Measurements from ENCODE around the gene SLC46A2. TPM values are rescaled to one million over a fixed set of nuclear protein-coding genes. Genes with fewer than 3 reads are reported as not detected.

The SLC46A2 gene
- total and polyA plus RNA-seq, 2 donors (not counting 1 experiment from before 2014, with no cell fraction given), result 0.18 TPM; not detected in 1

DNA sequence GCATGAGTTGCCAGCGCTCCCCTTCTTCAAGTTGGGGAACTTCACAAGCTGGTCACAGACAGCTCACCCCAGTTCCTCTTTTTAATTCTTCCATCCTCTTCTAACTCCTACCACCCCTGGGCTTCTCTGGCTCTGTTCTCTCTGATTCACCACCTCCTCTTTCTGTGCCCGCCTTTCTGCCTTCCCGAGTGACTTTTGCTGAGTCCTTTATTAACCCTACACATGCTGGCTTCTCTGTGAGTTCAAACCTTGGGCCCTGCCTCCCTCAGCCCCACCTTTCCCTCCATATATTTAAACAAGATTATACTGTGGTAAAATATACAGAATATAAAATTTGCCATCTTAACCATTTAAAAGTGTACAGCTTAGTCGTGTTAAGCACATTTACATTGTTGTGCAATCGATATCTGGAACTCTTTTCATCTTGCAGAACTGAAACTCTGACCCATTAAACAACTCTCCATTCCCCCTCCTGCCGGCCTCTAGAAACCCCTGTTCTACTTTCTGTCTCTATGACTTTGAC lies 32.0 kb downstream of the SLC46A2 start:
- intact Hi-C loops (cut with micrococcal nuclease), result no loop called here
- ATAC-seq (ENCODE audit: low read depth), result peak; percentile 82
- peak overlapping the region; percentile 70 for H3K27ac Mint-ChIP-seq
- H3K9ac ChIP-seq (ENCODE audit: low read length), result no peak overlapping the region
- H2AFZ ChIP-seq (ENCODE audit: insufficient read depth, low read depth, low read length, poor library complexity, severe bottlenecking), result no peak overlapping the region
- H3K27me3 ChIP-seq (replicated peaks in 1 of 4; ENCODE audit: control extremely low read depth in 1 of 4, control insufficient read depth in 3 of 4, insufficient read depth in 4 of 4, low read length in 3 of 4), result no peaks in the 10 kb centered on the region
- peaks cover 45 to 47% of the 10 kb centered on the region in 2 donors for H3K4me1 ChIP-seq (ENCODE audit: control insufficient read depth in 2 of 2, insufficient read depth in 2 of 2, low read length in 2 of 2)
- 0% methylated on average over 2 of the region's 6 CpGs for WGBS (ENCODE audit: insufficient coverage)
- peak overlapping the region; percentile 46 for H3K4me2 ChIP-seq (replicated peaks; ENCODE audit: low read depth, low read length, poor library complexity, severe bottlenecking)
- H3K79me2 ChIP-seq (ENCODE audit: control insufficient read depth, insufficient read depth, low read length), result no peaks in the 10 kb centered on the region
- H3K4me1 Mint-ChIP-seq, result peaks cover 56% of the 10 kb centered on the region
- TF ChIP-seq EZH2 (IDR thresholded peaks at IDR 0.05; ENCODE audit: borderline replicate concordance, insufficient read depth, low read depth, low read length, poor library complexity, severe bottlenecking) (no peak), CTCF (IDR thresholded peaks at IDR 0.05) (peak; percentile 18)
- ChIA-PET CTCF (interaction anchor here (0.7 to 2.6 kb wide), 3 partner anchors 13 to 44 kb away, joined by 3 to 19 read pairs (median 9); no protein-coding TSS in a partner anchor), POLR2A (no interaction called here)
- DNase-seq, result peak; percentile 64
- no peaks in the 10 kb centered on the region for H3K27me3 Mint-ChIP-seq
- H3K27ac ChIP-seq (ENCODE audit: low read length in 2 of 2), result peak overlapping the region; percentile 15 to 22
- H3K36me3 ChIP-seq (replicated peaks in 1 of 2; ENCODE audit: control extremely low read depth in 1 of 2, control insufficient read depth in 1 of 2, extremely low read depth in 1 of 2, insufficient read depth in 2 of 2, low read length in 1 of 2), result peaks cover 0 to 2% of the 10 kb centered on the region in 2 experiments
- peak overlapping the region; percentile 65 for H3K4me3 Mint-ChIP-seq
- no peak overlapping the region for H3K4me3 ChIP-seq (ENCODE audit: control extremely low read depth in 1 of 5, extremely low read depth in 1 of 5, insufficient read depth in 1 of 5, low read depth in 2 of 5, low read length in 4 of 5)
- H3K9me3 ChIP-seq (ENCODE audit: control extremely low read depth in 1 of 3, control insufficient read depth in 2 of 3, insufficient read depth in 1 of 3, low read length in 2 of 3), result no peaks in the 10 kb centered on the region
- H3K9me3 Mint-ChIP-seq (ENCODE audit: insufficient read depth), result no peaks in the 10 kb centered on the region
- no peaks in the 10 kb centered on the region for H4K20me1 ChIP-seq (ENCODE audit: control insufficient read depth, insufficient read depth, low read length, poor library complexity, severe bottlenecking)

DNA sequence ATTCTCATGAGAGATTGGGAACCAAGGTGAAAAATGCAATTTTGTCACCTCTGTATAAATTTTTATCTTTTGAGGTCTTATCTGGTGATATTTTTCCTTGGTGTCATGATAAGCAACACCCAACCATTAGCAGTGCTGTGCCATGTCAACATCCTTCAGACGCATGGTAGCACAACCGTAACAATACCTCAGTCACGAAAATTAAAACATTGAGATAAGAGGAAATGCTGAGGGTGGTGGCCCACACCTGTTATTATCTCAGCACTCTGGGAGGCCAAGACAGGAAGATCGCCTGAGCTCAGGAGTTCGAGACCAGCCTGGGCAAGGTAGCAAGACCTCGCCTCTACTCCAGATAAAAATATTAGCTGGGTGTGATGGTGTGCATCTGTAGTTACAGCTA lies 32.7 kb downstream of the SLC46A2 start:
- ChIA-PET POLR2A (no interaction called here), CTCF (interaction anchor here (0.6 to 2.6 kb wide), 4 partner anchors 12 to 455 kb away, joined by 3 to 19 read pairs (median 7); no protein-coding TSS in a partner anchor)
- Histone ChIP-seq H2AFZ (ENCODE audit: insufficient read depth, low read depth, low read length, poor library complexity, severe bottlenecking) (no peak overlapping the region), H3K4me2 (replicated peaks; ENCODE audit: low read depth, low read length, poor library complexity, severe bottlenecking) (peak overlapping the region; percentile 46), H3K9me3 (ENCODE audit: control extremely low read depth in 1 of 3, control insufficient read depth in 2 of 3, insufficient read depth in 1 of 3, low read length in 2 of 3) (no peaks in the 10 kb centered on the region), H3K27ac (ENCODE audit: low read length in 2 of 2) (peak overlapping the region in 1 of 2 donors; percentile 35), H3K4me1 (ENCODE audit: control insufficient read depth in 2 of 2, insufficient read depth in 2 of 2, low read length in 2 of 2) (peaks cover 38 to 41% of the 10 kb centered on the region in 2 donors), H3K36me3 (replicated peaks in 1 of 2; ENCODE audit: control extremely low read depth in 1 of 2, control insufficient read depth in 1 of 2, extremely low read depth in 1 of 2, insufficient read depth in 2 of 2, low read length in 1 of 2) (peaks cover 0 to 2% of the 10 kb centered on the region in 2 experiments), H3K79me2 (ENCODE audit: control insufficient read depth, insufficient read depth, low read length) (no peaks in the 10 kb centered on the region), H3K9ac (ENCODE audit: low read length) (no peak overlapping the region), H4K20me1 (ENCODE audit: control insufficient read depth, insufficient read depth, low read length, poor library complexity, severe bottlenecking) (no peaks in the 10 kb centered on the region), H3K27me3 (replicated peaks in 1 of 4; ENCODE audit: control extremely low read depth in 1 of 4, control insufficient read depth in 3 of 4, insufficient read depth in 4 of 4, low read length in 3 of 4) (no peaks in the 10 kb centered on the region), H3K4me3 (ENCODE audit: control extremely low read depth in 1 of 5, extremely low read depth in 1 of 5, insufficient read depth in 1 of 5, low read depth in 2 of 5, low read length in 4 of 5) (no peak overlapping the region)
- Mint-ChIP-seq H3K9me3 (ENCODE audit: insufficient read depth) (no peaks in the 10 kb centered on the region), H3K4me1 (peaks cover 49% of the 10 kb centered on the region), H3K27ac (no peak overlapping the region), H3K27me3 (no peaks in the 10 kb centered on the region), H3K4me3 (no peak overlapping the region)
- DNase-seq (peak; percentile 34), ATAC-seq (ENCODE audit: low read depth) (peak; percentile 39)
- TF ChIP-seq CTCF (IDR thresholded peaks at IDR 0.05) (no peak), EZH2 (IDR thresholded peaks at IDR 0.05; ENCODE audit: borderline replicate concordance, insufficient read depth, low read depth, low read length, poor library complexity, severe bottlenecking) (no peak)
- 52% methylated on average over 2 of the region's 6 CpGs for WGBS (ENCODE audit: insufficient coverage)
- intact Hi-C loops (cut with micrococcal nuclease), result no loop called here
